GM12892 (cell line): Measurements from ENCODE around the gene NUBP2.

Experiments
- POLR2A ChIP-seq: IDR thresholded peaks from 2 replicates; pipeline ENCODE4 v1.6.1; 2011; ENCODE audit warnings: low read depth, low read length, control low read depth
- POLR2AphosphoS5 ChIP-seq: IDR thresholded peaks from 2 replicates; pipeline ENCODE4 v1.6.1; 2011; ENCODE audit warnings: low read depth, low read length, control low read depth
- TAF1 ChIP-seq: IDR thresholded peaks from 2 replicates; pipeline ENCODE4 v1.6.1; 2011; ENCODE audit warnings: low read depth, mild to moderate bottlenecking, control low read depth, low read length, borderline replicate concordance

- TF ChIP-seq POLR2A (no peak), POLR2AphosphoS5 (no peak), TAF1 (no peak)
These were observed 34.8 kb upstream of the NUBP2 start for GRCh38 chr16:1747934-1748333.
